Measurements from ENCODE around the gene ST8SIA1. TPM values are rescaled to one million over a fixed set of nuclear protein-coding genes. Genes with fewer than 3 reads are reported as not detected.

The ST8SIA1 gene
- total and polyA plus RNA-seq, 2 of the 4 experiments (the other 2 are of a cell fraction): not detected

DNA sequence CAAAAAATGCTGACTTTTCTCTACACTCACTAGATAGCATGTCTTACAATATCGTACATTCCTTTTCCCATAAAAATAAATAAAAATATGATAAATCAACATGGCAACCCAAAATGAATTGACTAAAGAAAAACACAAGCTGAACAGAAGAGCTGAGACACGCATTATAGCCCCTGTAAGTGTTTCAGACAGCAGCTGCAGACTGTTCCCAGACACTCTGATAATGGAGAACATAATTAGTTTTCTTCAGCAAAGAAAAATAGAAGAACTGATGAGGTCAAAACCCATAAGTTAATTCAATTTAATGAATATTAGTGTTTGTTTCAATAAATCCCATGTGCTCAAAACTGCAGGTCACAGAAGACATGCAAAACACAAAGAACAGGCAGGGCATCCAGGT, 23.8 kb downstream of the ST8SIA1 start:
- no peaks in the 10 kb centered on the region for H3K36me3 ChIP-seq (ENCODE audit: control insufficient read depth, insufficient read depth, low read length)
- H3K4me3 ChIP-seq (ENCODE audit: insufficient read depth, low read depth, low read length): no peak overlapping the region
- H3K27me3 ChIP-seq (ENCODE audit: control insufficient read depth, insufficient read depth, low read length): peaks cover 17% of the 10 kb centered on the region; the same call in 1 of the 2 replicates
- dilution Hi-C loops (cut with HindIII; ENCODE audit: low sequenced_read_pairs, unreplicated experiment): no loop called here
- no peak overlapping the region for H4K5ac ChIP-seq (ENCODE audit: low read depth, low read length)
- H3K9me3 ChIP-seq (ENCODE audit: control insufficient read depth, insufficient read depth, low read length): no peaks in the 10 kb centered on the region
- H2BK15ac ChIP-seq (ENCODE audit: low read depth, low read length): no peak overlapping the region
- no peaks in the 10 kb centered on the region for H3K9me1 ChIP-seq (ENCODE audit: insufficient read depth, low read length)
- intact Hi-C loops (cut with micrococcal nuclease): no loop called here
- no TSS peak for BruUV-seq (replicated peaks)
- no peak overlapping the region for H2BK20ac ChIP-seq (ENCODE audit: low read depth, low read length)
- no CpG with 5 or more reads among the region's 2 CpGs for WGBS, 2 experiments (ENCODE audit: extremely low coverage in 2 of 2, insufficient read length in 1 of 2)
- H3K4me2 ChIP-seq (ENCODE audit: low read depth, low read length): no peak overlapping the region
- ChIA-PET POLR2A (ENCODE audit: unreplicated experiment) (no interaction called here), CTCF (no interaction called here)
- no peak overlapping the region for H3K4ac ChIP-seq (ENCODE audit: low read depth, low read length)
- no peak overlapping the region for H3K23ac ChIP-seq (ENCODE audit: low read depth, low read length)
- TF ChIP-seq NFE2L2 (IDR thresholded peaks at IDR 0.05; ENCODE audit: low read depth, low read length) (no peak), ELK1 (IDR thresholded peaks at IDR 0.05; ENCODE audit: borderline replicate concordance, low read depth, low read length) (no peak)
- ATAC-seq (ENCODE audit: low read depth): no peak
- H4K8ac ChIP-seq (ENCODE audit: low read depth in 2 of 2, low read length in 2 of 2): no peak overlapping the region
- no peak overlapping the region for H3K9ac ChIP-seq (ENCODE audit: low read depth, low read length)
- no peaks in the 10 kb centered on the region for H3K4me1 ChIP-seq (ENCODE audit: control insufficient read depth, insufficient read depth, low read length)
- H3K27ac ChIP-seq (ENCODE audit: insufficient read depth, low read length): no peak overlapping the region
- H3K79me1 ChIP-seq (ENCODE audit: low read depth in 1 of 2, low read length in 2 of 2): no peaks in the 10 kb centered on the region
- no peak overlapping the region for H3K14ac ChIP-seq (replicated peaks; ENCODE audit: low read depth, low read length)
- no peaks in the 10 kb centered on the region for H4K20me1 ChIP-seq (ENCODE audit: insufficient read depth, low read length)
- H2AK9ac ChIP-seq (replicated peaks; ENCODE audit: low read depth, low read length, poor library complexity): no peak overlapping the region
- H2BK5ac ChIP-seq (ENCODE audit: low read depth, low read length, poor library complexity, severe bottlenecking): no peak overlapping the region
- no peak overlapping the region for H4K91ac ChIP-seq (ENCODE audit: insufficient read depth, low read depth, low read length)
- H2BK120ac ChIP-seq (ENCODE audit: low read depth, low read length): no peak overlapping the region
- no peak overlapping the region for H2AK5ac ChIP-seq (ENCODE audit: low read depth, low read length)
- H3K18ac ChIP-seq (ENCODE audit: low read depth, low read length): no peak overlapping the region
- no peak for DNase-seq
- H3K56ac ChIP-seq (ENCODE audit: extremely low read depth, insufficient read depth, low read length): no peak overlapping the region
- no peak overlapping the region for H2AFZ ChIP-seq (replicated peaks; ENCODE audit: low read length, poor library complexity)
- in situ Hi-C loops (cut with MboI; ENCODE audit: low sequenced_read_pairs): no loop called here
